Measurements from ENCODE around the gene HNRNPA2B1. TPM values are rescaled to one million over a fixed set of nuclear protein-coding genes. Genes with fewer than 3 reads are reported as not detected.
"Not testable (repeated sequence)": the region's sequence is repeated elsewhere in the genome, so short reads cannot be mapped to it uniquely, and the experiment has no call there.

The HNRNPA2B1 gene
- total RNA-seq, 1 experiment from 2014 or later: 1,101 TPM

GRCh38 chr7:26195182-26195581, 5.4 kb downstream of the HNRNPA2B1 start:
- POLR2A ChIA-PET: interaction anchor here (0.9 kb wide), 1 partner anchor 14 kb away, joined by 3 read pairs; no protein-coding TSS in a partner anchor
- DNase-seq (ENCODE audit: low spot score): no peak
- ATAC-seq: no peak
- Mint-ChIP-seq H3K9me3 (no peaks in the 10 kb centered on the region), H3K4me3 (peak overlapping the region; percentile 100), H3K4me1 (peaks cover 64% of the 10 kb centered on the region), H3K36me3 (peaks cover 94% of the 10 kb centered on the region), H3K27ac (peak overlapping the region; percentile 59), H3K27me3 (ENCODE audit: low read depth) (no peaks in the 10 kb centered on the region; the same call in 1 of the 2 replicates)
- CTCF ChIA-PET: interaction anchor here (0.6 to 1.0 kb wide), 2 partner anchors 43 to 303 kb away, joined by 3 to 4 read pairs; partner anchors contain the start of gene NFE2L3
- no peak for TF ChIP-seq CREB1 (CRISPR knock-in tag; IDR thresholded peaks at IDR 0.05)
- TF ChIP-seq CBFB (CRISPR knock-in tag; IDR thresholded peaks at IDR 0.05; ENCODE audit: low read depth): no peak
- TF ChIP-seq ZNF425 (CRISPR knock-in tag; conservative IDR thresholded peaks at IDR 0.05): peak; percentile 51; the same call in 1 of the 2 replicates
- TF ChIP-seq RELA (CRISPR knock-in tag; IDR thresholded peaks at IDR 0.05; ENCODE audit: borderline replicate concordance): no peak
- 0 out of 2 replicates have a peak, but pooled peaks have one; percentile 46 for TF ChIP-seq ZNF671 (CRISPR knock-in tag; IDR thresholded peaks at IDR 0.05)
- TF ChIP-seq AR (CRISPR knock-in tag; IDR thresholded peaks at IDR 0.05): peak; percentile 32; the same call in 1 of the 2 replicates
- peak; percentile 73; the same call in 1 of the 2 replicates for TF ChIP-seq NFATC4 (CRISPR knock-in tag; IDR thresholded peaks at IDR 0.05)
- TF ChIP-seq ZNF416 (CRISPR knock-in tag; IDR thresholded peaks at IDR 0.05): peak; percentile 61; the same call in 1 of the 2 replicates

GRCh38 chr7:26194764-26195163, 5.8 kb downstream of the HNRNPA2B1 start:
- not testable (repeated sequence) for H3K27me3 Mint-ChIP-seq (ENCODE audit: low read depth)
- peaks cover 65% of the 10 kb centered on the region for H3K4me1 Mint-ChIP-seq

GRCh38 chr7:26193432-26194207, 6.9 kb downstream of the HNRNPA2B1 start:
- ChIA-PET POLR2A (interaction anchor here (2.0 kb wide), 1 partner anchor 8 kb away, joined by 6 read pairs; the partner anchor contains the start of gene CBX3), CTCF (no interaction called here)
- H3K9me3 Mint-ChIP-seq: no peaks in the 10 kb centered on the region
- H3K4me3 Mint-ChIP-seq: peak overlapping the region; percentile 34
- DNase-seq (ENCODE audit: low spot score) (no peak), ATAC-seq (no peak)
- H3K27ac Mint-ChIP-seq: peak overlapping the region; percentile 95
- TF ChIP-seq PRRX2 (CRISPR knock-in tag; IDR thresholded peaks at IDR 0.05) (0 out of 2 replicates have a peak, but pooled peaks have one; percentile 23), GTF2I (CRISPR knock-in tag; conservative IDR thresholded peaks at IDR 0.05) (no peak), ZNF281 (CRISPR knock-in tag; IDR thresholded peaks at IDR 0.05) (no peak), TEAD4 (CRISPR knock-in tag; IDR thresholded peaks at IDR 0.05) (no peak), ZNF317 (CRISPR knock-in tag; IDR thresholded peaks at IDR 0.05; ENCODE audit: borderline replicate concordance, low read depth) (no peak), GRHL2 (CRISPR knock-in tag; IDR thresholded peaks at IDR 0.05; ENCODE audit: insufficient replicate concordance, severe bottlenecking) (no peak), FOXJ3 (CRISPR knock-in tag; IDR thresholded peaks at IDR 0.05; ENCODE audit: borderline replicate concordance) (no peak), ZNF671 (CRISPR knock-in tag; IDR thresholded peaks at IDR 0.05) (peak; percentile 6; the same call in 1 of the 2 replicates)
- H3K4me1 Mint-ChIP-seq: peaks cover 72% of the 10 kb centered on the region
- no peaks in the 10 kb centered on the region for H3K27me3 Mint-ChIP-seq (ENCODE audit: low read depth)
- peaks cover 91% of the 10 kb centered on the region for H3K36me3 Mint-ChIP-seq

More at GRCh38 chr7:26194764-26195163, 5.8 kb downstream of the HNRNPA2B1 start:
- Mint-ChIP-seq H3K4me3 (peak overlapping the region; percentile 34), H3K36me3 (peaks cover 94% of the 10 kb centered on the region), H3K27ac (peak overlapping the region; percentile 95; the same call in 1 of the 2 replicates)
- ChIA-PET POLR2A (interaction anchor here (0.9 kb wide), 1 partner anchor 14 kb away, joined by 3 read pairs; no protein-coding TSS in a partner anchor), CTCF (interaction anchor here (0.6 to 1.0 kb wide), 2 partner anchors 42 to 302 kb away, joined by 3 to 4 read pairs; partner anchors contain the start of gene NFE2L3)
- not testable (repeated sequence) for DNase-seq (ENCODE audit: low spot score); H3K9me3 Mint-ChIP-seq; ATAC-seq
